HUES6 (cell line): ENCODE measurements around the gene DLGAP1.
A peak's percentile ranks its signal among the peaks of the same experiment; 100 is the strongest.

Experiments
- H3K27ac ChIP-seq: 2 replicates; pipeline ENCODE4 v1.7.0; 2013; ENCODE audit warnings: low read depth, mild to moderate bottlenecking, low read length, inconsistent platforms
- H3K27me3 ChIP-seq: 2 replicates; pipeline ENCODE4 v1.6.1; 2013; ENCODE audit warnings: low read length; ENCODE audit not compliant: control insufficient read depth, insufficient read depth
- H3K36me3 ChIP-seq: 2 replicates; pipeline ENCODE4 v1.6.1; 2013; ENCODE audit warnings: low read length; ENCODE audit not compliant: control insufficient read depth, insufficient read depth
- H3K4me1 ChIP-seq: 2 replicates; pipeline ENCODE4 v1.6.1; 2013; ENCODE audit warnings: low read length; ENCODE audit not compliant: control insufficient read depth, insufficient read depth
- H3K4me3 ChIP-seq: 2 replicates; pipeline ENCODE4 v1.5.1; 2013; ENCODE audit warnings: low read depth, low read length
- H3K9ac ChIP-seq: one replicate; pipeline ENCODE4 v1.6.1; 2013; ENCODE audit warnings: mild to moderate bottlenecking, low read length
- H3K9me3 ChIP-seq: 2 replicates; pipeline ENCODE4 v1.6.1; 2013; ENCODE audit warnings: low read depth, low read length; ENCODE audit not compliant: control insufficient read depth, insufficient read depth

The DLGAP1 gene

DNA sequence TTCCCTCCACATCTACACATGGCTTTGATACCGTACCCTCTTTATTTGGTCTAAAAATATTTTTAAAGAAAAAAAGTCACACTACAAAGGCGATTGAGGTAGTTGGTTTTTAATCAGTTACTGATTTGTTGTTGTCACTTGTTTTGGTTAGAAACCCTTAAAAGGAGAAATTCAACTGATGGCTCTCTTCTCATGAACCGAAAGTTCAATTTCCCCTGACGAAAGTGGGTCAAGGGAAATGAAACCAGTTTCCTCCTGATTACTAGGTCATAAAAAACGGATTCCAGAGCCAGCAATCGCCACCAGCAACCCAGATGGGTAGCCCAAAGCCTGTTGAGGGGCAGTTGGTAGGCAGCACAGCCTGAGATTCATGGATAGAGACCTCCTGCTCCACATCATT, 63.2 kb downstream of the DLGAP1 start:
- Histone ChIP-seq H3K4me3 (no peak overlapping the region), H3K9ac (no peak overlapping the region), H3K9me3 (no peaks in the 10 kb centered on the region), H3K27ac (no peak overlapping the region), H3K27me3 (no peaks in the 10 kb centered on the region), H3K36me3 (no peaks in the 10 kb centered on the region), H3K4me1 (no peaks in the 10 kb centered on the region; the same call in 1 of the 2 replicates)

DNA sequence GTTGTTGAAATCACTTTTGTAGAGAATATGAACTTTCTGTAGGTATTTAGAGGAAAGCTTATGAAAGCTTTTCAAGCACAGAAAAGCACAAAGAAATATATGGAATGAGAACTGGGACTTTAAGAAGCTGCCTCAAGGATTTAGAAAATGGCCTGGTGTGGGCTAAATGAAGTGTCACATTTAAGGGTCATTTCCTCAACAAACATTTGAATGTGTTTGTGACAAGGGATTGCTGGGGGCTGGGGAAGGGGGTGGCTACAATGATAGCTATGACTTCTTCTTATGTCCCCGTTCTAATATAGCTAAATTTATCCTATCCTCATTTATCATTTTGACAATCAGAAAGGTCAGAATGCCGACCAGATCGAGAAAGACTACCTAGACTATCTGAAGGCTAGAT, 69.2 kb downstream of the DLGAP1 start:
- H3K4me3 ChIP-seq = no peak overlapping the region
- no peaks in the 10 kb centered on the region for H3K9me3 ChIP-seq
- no peaks in the 10 kb centered on the region for H3K4me1 ChIP-seq
- no peak overlapping the region for H3K9ac ChIP-seq
- H3K27me3 ChIP-seq = no peaks in the 10 kb centered on the region
- H3K36me3 ChIP-seq = no peaks in the 10 kb centered on the region
- no peak overlapping the region for H3K27ac ChIP-seq

GRCh38 chr18:4384932-4385331, 70.2 kb downstream of the DLGAP1 start:
- no peak overlapping the region for H3K27ac ChIP-seq
- no peak overlapping the region for H3K9ac ChIP-seq
- no peaks in the 10 kb centered on the region for H3K4me1 ChIP-seq
- H3K27me3 ChIP-seq = no peaks in the 10 kb centered on the region
- H3K9me3 ChIP-seq = no peaks in the 10 kb centered on the region
- H3K4me3 ChIP-seq = no peak overlapping the region
- H3K36me3 ChIP-seq = no peaks in the 10 kb centered on the region

GRCh38 chr18:4374564-4374963, 80.5 kb downstream of the DLGAP1 start:
- peaks cover 6% of the 10 kb centered on the region for H3K4me1 ChIP-seq
- H3K27ac ChIP-seq = no peak overlapping the region
- no peaks in the 10 kb centered on the region for H3K36me3 ChIP-seq
- no peaks in the 10 kb centered on the region for H3K27me3 ChIP-seq
- H3K9ac ChIP-seq = no peak overlapping the region
- no peaks in the 10 kb centered on the region for H3K9me3 ChIP-seq
- H3K4me3 ChIP-seq = no peak overlapping the region

DNA sequence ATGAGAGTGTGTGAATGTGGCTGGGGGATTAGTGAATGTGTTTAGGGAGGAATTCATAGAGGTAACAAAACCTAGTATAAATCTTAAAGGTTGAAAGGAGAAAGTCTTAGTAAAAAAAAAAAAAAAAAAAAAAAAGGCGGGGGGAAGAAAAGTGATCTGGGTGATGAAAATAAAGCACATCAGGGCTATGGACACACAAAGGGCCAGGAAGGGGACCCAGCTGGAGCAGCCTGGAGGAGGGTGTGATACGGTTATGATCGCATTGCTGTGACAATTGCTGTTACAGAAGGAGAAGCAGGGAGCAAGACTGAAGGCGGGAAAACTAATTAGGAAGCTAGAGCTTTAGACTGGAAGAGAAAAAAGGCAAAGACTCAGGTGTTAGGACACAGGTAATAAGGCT, 85.4 kb downstream of the DLGAP1 start:
- Histone ChIP-seq H3K36me3 (no peaks in the 10 kb centered on the region), H3K27ac (no peak overlapping the region), H3K9ac (no peak overlapping the region), H3K4me1 (peaks cover 6% of the 10 kb centered on the region), H3K9me3 (peaks cover 4% of the 10 kb centered on the region), H3K4me3 (no peak overlapping the region), H3K27me3 (no peaks in the 10 kb centered on the region)

GRCh38 chr18:4360221-4360715, 94.8 kb downstream of the DLGAP1 start:
- Histone ChIP-seq H3K9ac (no peak overlapping the region), H3K4me3 (no peak overlapping the region), H3K4me1 (peaks cover 24% of the 10 kb centered on the region), H3K27me3 (no peaks in the 10 kb centered on the region), H3K27ac (no peak overlapping the region), H3K36me3 (no peaks in the 10 kb centered on the region), H3K9me3 (peaks cover 8% of the 10 kb centered on the region)

DNA sequence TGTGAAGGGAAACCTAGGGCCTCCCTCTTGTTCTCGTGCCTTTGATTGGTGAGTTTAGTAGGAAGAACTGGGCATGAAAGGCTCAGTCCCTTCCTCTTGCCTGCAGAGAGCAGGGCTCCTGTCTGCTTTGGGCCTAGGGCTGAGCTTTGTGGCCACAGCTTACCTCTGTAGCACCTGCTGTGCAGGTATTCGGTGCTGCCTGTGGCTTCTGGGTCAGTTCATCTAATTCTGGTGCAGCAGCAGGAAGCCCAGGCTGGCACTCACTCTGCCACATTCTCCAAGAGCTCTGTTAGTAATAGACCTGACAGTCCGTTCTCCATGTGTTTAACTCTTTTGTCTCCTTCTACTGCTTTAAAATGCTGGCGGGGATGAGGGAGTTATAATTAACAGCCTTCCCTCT, 96.5 kb downstream of the DLGAP1 start:
- no peak overlapping the region for H3K27ac ChIP-seq
- no peaks in the 10 kb centered on the region for H3K36me3 ChIP-seq
- H3K27me3 ChIP-seq = no peaks in the 10 kb centered on the region
- no peak overlapping the region for H3K9ac ChIP-seq
- H3K4me3 ChIP-seq = no peak overlapping the region
- H3K4me1 ChIP-seq = peaks cover 34% of the 10 kb centered on the region
- no peaks in the 10 kb centered on the region for H3K9me3 ChIP-seq

- no peak overlapping the region for H3K4me3 ChIP-seq
- H3K9me3 ChIP-seq = no peaks in the 10 kb centered on the region
- H3K4me1 ChIP-seq = peaks cover 39% of the 10 kb centered on the region
- H3K27me3 ChIP-seq = no peaks in the 10 kb centered on the region
- H3K9ac ChIP-seq = no peak overlapping the region
- H3K27ac ChIP-seq = no peak overlapping the region
- no peaks in the 10 kb centered on the region for H3K36me3 ChIP-seq
Measured at GRCh38 chr18:4357579-4357978, 97.5 kb downstream of the DLGAP1 start.

DNA sequence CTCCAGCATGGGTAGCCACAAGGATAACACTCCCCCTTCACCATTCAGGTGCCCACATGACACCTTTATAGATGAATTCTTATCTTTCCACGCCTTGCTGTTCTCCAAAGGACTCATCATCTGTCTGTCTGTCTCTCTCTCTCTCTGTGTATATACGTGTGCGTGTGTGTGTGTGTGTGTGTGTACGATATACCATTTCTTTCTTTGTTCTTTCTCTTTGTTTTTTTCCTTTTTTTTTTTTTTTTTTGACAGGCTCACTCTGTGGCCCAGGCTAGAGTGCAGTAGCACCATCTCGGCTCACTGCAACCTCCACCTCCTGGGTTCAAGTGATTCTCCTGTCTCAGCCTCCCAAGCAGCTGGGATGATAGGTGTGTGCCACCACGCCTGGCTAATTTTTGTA, 98.2 kb downstream of the DLGAP1 start:
- H3K9ac ChIP-seq = no peak overlapping the region
- no peak overlapping the region for H3K4me3 ChIP-seq
- no peaks in the 10 kb centered on the region for H3K9me3 ChIP-seq
- H3K4me1 ChIP-seq = peaks cover 45% of the 10 kb centered on the region
- no peaks in the 10 kb centered on the region for H3K27me3 ChIP-seq
- no peak overlapping the region for H3K27ac ChIP-seq
- no peaks in the 10 kb centered on the region for H3K36me3 ChIP-seq

GRCh38 chr18:4353853-4354418, 101.2 kb downstream of the DLGAP1 start:
- Histone ChIP-seq H3K4me3 (no peak overlapping the region), H3K9me3 (no peaks in the 10 kb centered on the region), H3K9ac (no peak overlapping the region), H3K27me3 (no peaks in the 10 kb centered on the region), H3K27ac (no peak overlapping the region), H3K4me1 (peaks cover 42% of the 10 kb centered on the region), H3K36me3 (no peaks in the 10 kb centered on the region)

DNA sequence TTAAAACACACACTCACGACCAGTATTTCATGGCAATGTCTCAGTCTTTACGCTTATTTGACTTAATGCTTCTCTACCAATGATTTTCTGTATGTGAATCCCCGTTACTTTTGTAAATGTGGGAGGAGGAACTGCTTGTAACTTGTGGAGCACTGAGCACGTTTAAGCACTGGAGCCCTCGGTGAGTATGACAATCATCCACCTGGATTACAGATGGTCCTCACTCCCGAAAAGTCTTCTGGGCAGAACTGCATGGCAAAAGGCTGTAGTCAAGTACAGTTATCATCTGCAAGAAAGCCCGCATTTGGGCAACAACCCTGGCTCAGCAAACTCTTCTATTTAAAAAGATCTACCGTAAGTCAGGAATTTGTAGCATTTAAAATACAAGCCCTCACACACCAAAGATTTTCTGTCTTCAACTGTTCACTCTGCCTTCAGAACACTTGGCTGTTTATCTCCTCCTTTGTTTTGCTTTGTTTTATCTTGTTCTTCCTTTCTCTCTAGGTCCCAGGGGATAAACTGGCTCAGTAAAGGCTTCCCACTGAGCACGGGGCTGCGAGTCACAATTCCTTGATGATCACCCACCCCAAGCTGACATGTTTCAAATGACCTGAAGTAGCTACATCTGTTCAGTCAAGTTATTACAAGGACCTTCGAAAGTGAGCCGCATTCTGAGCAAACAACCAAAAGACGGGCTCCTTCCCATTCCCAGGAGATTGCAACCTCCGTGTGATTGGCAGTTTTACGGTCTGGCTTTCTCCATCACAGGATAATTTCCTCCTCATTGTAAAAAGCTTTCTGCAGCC, 102.2 kb downstream of the DLGAP1 start:
- Histone ChIP-seq H3K9me3 (no peaks in the 10 kb centered on the region), H3K27ac (no peak overlapping the region), H3K4me1 (peaks cover 33% of the 10 kb centered on the region), H3K27me3 (no peaks in the 10 kb centered on the region), H3K4me3 (peak overlapping the region; percentile 29; the same call in 1 of the 2 replicates), H3K36me3 (no peaks in the 10 kb centered on the region), H3K9ac (no peak overlapping the region)
